Right ventricle myocardium inferior (tissue), 1 donor: ENCODE data around the gene GLT1D1. TPM values are rescaled to one million over a fixed set of nuclear protein-coding genes. Genes with fewer than 3 reads are reported as not detected.
A peak's percentile ranks its signal among the peaks of the same experiment; 100 is the strongest.

Experiments used
- ATAC-seq: fragments of 200-7000 bp; cut with Tn5 transposase; one replicate; pipeline ENCODE4 v1.9.1; 2020; ENCODE audit warnings: mild to moderate bottlenecking, moderate library complexity
- DNase-seq: peaks from one replicate; pipeline ENCODE4 v3.0.0; 2021; ENCODE audit errors: missing footprints
- intact Hi-C: fragments of 100-400 bp; cut with DNase I; formaldehyde crosslinking; loops from one replicate; pipeline ENCODE4 v1.11.0; 2022
- total RNA-seq: library from RNA; stranded (reverse); fragmentation: NEBNext Ultra II Directional; extraction: Animal tissue kit (Norgen Biotek cat#: 25700); gene quantifications from one replicate; pipeline ENCODE4 v1.2.1, GENCODE V29; 2021
- donor health status: DM: no; HTN: yes; CAD: no; lungs with severe emphysema.

Gene GLT1D1
- total RNA-seq, 1 donor from 2014 or later: 0.68 TPM

DNA sequence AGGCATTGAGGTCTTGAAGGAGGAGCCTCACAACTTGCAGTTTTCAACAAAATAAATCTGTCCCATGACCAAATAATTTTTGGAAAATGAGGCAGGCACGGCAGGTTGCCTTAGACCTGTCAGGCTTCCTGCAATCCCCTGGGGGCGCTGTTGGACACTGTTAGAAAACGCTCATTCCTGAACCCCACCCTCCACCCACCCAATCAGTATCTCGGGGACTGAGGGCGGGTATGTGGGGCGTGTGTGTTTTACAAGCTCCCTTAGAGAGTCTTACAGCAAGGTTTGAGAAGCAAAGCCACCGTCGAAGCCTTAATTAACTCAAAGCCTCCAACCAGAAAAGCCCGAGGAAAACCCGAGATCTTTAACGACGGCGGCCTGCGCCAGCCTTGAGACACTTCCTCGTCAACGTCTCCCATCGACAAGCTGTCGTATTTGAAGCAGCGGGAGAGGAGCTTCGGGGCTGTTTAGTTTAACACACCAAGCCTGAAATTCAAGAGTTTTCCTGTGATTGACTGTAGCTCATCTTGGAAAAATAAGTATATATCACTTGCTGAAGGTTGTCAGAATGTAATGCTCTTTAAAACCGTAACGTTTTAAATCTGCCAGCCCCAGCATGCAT lies 123.0 kb downstream of the GLT1D1 start:
- intact Hi-C loops: no loop called here
- ATAC-seq (peak; percentile 26), DNase-seq (no peak)

DNA sequence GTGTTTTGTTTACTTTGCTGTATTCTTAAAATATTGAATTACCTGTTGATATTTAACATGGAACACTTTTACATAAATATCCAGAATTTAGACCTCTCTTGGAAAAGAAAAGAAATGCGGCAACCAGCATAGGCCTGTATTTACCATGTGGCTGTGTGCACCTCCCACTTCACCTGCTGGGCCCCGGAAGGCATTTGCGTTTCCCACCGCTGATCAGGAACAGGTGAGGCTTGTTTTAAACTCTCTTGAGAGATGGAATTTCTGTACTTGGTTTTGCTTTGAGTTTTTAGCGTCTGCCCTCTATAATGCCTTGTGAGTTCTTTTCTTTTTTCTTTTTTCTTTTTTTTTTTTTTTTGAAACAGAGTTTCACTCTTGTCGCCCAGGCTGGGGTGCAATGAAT lies 124.2 kb downstream of the GLT1D1 start:
- DNase-seq (no peak), ATAC-seq (no peak)
- intact Hi-C loops: no loop called here

GRCh38 chr12:128978067-128978466 lies 124.8 kb downstream of the GLT1D1 start:
- DNase-seq (no peak), ATAC-seq (no peak)

GRCh38 chr12:128980623-128981022 lies 127.3 kb downstream of the GLT1D1 start:
- intact Hi-C loops: no loop called here
- DNase-seq (no peak), ATAC-seq (no peak)

More at GRCh38 chr12:128978067-128978466, 124.8 kb downstream of the GLT1D1 start:
- intact Hi-C loops: no loop called here

DNA sequence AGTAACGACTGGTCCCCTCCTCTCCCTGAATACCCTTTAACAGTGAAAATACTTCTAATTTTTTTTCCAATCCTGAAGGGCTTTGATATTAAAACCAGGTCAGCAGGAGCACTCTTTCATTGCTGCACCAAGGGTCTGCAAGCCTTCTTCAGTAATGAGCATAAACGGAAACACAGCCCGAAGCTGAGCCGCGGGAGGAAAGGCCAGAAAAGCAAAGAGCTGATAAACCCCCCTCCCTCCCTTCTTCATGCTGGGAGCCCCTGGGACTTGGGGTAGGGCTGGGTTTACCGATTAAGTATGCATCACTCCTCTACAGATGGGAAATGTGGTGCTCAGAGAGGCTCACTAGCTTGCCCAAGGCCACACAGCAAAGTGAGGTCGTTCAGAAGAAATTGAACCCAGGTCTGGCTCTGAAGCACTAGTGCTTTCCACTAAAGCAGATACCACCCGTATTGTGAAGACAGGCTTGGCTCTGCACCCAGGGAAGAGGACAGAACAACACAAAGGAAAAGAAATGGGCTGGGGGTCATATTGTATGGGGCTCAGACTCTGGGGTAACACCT lies 128.8 kb downstream of the GLT1D1 start:
- DNase-seq (no peak), ATAC-seq (no peak)
- intact Hi-C loops: no loop called here

- no peak for DNase-seq
- intact Hi-C loops: no loop called here
- ATAC-seq: no peak
Measured at GRCh38 chr12:128982933-128983332, 129.7 kb downstream of the GLT1D1 start.

DNA sequence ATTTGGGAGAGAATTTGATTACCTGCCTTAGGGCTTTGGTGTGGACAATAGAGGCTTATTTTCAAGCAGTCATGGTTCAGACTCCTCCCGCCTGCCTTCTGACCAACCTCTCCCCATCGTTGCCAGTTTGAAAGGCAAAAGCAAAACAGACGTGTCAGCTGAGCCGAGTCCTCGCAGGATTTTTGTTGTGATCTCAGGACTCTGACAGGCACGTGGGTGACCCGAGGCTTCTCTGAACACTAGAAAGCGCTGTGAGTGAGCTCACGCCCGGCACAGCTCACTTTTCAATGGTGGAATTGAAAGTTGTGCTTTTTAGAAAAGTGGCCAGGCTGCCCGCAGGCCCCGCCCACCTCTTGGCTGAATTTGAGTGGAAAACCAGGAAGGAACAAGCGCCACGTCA lies 130.1 kb downstream of the GLT1D1 start:
- intact Hi-C loops: no loop called here
- no peak for DNase-seq
- no peak for ATAC-seq

DNA sequence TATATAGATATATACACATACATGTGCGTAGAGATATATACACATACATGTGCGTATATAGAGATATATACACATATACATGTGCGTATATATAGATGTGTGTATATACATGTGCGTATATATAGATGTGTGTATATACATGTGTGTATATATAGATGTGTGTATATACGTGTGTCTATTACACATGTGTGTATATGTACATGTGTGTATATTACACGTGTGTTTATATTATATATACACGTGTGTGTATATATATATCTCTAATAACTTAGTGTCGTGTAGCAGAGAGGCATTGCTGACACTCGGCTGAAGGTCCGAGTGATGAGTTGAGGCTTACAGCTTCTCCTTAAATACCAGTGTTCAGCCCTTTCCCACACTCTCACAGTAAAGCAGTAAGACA lies 133.7 kb downstream of the GLT1D1 start:
- ATAC-seq (no peak), DNase-seq (no peak)
- intact Hi-C loops: no loop called here

GRCh38 chr12:128989287-128989686 lies 136.0 kb downstream of the GLT1D1 start:
- intact Hi-C loops: no loop called here
- no peak for DNase-seq
- ATAC-seq: no peak

DNA sequence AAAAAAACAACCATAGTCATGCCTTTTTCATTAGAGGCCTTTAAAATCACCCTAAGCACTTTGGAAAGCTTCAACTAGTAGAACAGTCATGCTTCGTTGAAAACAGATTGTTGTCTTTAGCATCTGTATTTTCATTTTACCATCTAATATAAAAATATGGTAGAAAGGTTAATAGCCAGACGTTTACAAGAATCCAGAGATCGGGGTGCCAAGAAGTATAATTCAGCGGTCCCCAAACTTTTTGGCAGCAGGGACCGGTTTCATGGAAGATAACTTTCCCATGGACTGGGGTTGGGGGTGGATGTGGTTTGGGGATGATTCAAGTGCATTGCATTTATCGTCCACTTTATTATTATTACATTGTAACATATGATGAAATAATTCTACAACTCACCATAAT lies 138.4 kb downstream of the GLT1D1 start:
- ATAC-seq (no peak), DNase-seq (no peak)
- intact Hi-C loops: no loop called here

DNA sequence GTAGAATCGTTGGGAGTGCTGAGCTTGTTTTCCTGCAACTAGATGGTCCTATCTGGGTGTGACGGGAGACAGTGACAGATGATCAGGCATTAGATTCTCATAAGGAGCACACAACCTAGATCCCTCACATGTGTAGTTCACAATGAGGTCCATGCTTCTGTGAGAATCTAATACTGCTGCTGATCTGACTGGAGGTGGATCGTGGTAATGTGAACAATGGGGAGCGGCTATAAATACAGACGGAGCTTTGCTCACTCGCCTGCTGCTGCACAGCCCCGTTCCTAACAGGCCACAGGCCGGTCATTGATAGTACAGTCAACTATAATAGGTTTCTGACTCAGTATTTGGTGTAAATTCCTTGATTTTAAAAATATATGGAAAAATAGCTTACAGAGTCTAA lies 138.8 kb downstream of the GLT1D1 start:
- DNase-seq: no peak
- ATAC-seq: no peak
- intact Hi-C loops: no loop called here

- ATAC-seq (no peak), DNase-seq (no peak)
- intact Hi-C loops: no loop called here
Measured at GRCh38 chr12:128992550-128992949, 139.3 kb downstream of the GLT1D1 start.

DNA sequence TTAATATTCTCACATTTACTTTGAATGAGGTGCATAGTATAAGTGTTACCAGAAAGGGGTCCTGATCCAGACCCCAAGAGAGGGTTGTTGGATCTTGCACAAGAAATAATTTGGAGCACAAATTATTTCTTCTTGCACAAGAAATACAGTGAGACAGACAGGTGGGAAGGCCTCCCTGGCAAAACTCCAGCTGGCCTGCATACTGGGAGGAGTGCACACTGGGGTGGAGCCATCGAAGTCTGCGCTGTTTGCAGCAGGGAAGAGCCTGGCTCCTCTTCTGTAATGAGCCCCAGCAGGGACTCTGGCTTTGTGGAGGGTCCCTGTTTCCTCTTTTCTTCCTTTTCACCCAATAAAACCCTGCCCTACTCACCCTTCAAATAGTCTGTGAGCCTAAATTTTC lies 141.6 kb downstream of the GLT1D1 start:
- ATAC-seq (no peak), DNase-seq (no peak)
- intact Hi-C loops: no loop called here

DNA sequence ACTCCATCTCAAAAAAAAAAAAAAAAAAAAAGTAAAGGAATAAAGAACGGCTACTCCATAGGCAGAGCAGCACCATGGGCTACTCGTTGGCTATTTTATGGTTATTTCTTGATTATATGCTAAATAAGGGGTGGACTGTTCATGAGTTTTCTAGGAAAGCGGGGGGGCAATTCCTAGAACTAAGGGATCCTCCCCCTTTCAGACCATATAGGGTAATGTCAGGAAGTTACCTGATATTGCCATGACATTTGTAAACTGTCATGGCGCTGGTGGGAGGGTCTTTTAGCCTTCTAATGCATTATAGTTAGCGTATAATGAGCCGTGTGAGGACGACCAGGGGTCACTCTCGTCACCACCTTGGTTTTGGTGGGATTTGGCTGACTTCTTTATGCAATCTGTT lies 142.3 kb downstream of the GLT1D1 start:
- ATAC-seq (no peak), DNase-seq (no peak)
- intact Hi-C loops: no loop called here

DNA sequence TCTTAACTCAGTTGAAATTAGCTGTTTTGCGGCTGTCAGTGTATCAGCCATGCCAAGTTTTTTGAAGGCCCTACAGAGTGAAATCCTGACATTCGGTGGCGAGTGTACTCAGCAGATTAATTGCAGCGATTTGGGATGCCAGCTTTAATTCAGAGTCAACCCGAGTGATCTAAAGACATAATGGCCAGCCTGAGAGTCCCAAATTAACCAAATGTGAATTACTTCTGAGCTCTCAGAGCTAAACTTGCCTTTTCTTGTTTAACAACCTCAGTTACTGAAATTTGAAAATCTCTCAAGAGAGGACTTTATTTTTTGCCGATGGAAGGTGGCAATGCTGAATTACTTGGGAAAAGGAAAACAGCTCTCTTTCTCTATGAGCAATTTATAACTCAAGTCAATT lies 148.5 kb downstream of the GLT1D1 start:
- DNase-seq (no peak), ATAC-seq (no peak)
- intact Hi-C loops: no loop called here

- intact Hi-C loops: no loop called here
- DNase-seq (no peak), ATAC-seq (no peak)
Measured at GRCh38 chr12:129002427-129002826, 149.1 kb downstream of the GLT1D1 start.

GRCh38 chr12:129005416-129005815 lies 152.1 kb downstream of the GLT1D1 start:
- DNase-seq (no peak), ATAC-seq (no peak)
- intact Hi-C loops: no loop called here

GRCh38 chr12:129005829-129006228 lies 152.6 kb downstream of the GLT1D1 start:
- ATAC-seq (no peak), DNase-seq (no peak)
- intact Hi-C loops: no loop called here

- DNase-seq (no peak), ATAC-seq (no peak)
- intact Hi-C loops: no loop called here
Measured at GRCh38 chr12:129009833-129010622, 156.8 kb downstream of the GLT1D1 start.

- ATAC-seq (no peak), DNase-seq (no peak)
- intact Hi-C loops: no loop called here
Measured at GRCh38 chr12:129016159-129016558, 162.9 kb downstream of the GLT1D1 start.
